OCI-LY1 (cell line): Measurements from ENCODE around the gene TTC33.

Source experiments
- H2AFZ ChIP-seq: fragments of 200-600 bp; sonication (generic), shearing (Covaris generic); 2 replicates; pipeline ENCODE4 v1.6.0; 2014; ENCODE audit warnings: antibody characterized with exemption, mild to moderate bottlenecking, low read length
- H3F3A ChIP-seq: fragments of 200-600 bp; sonication (generic), shearing (Covaris generic); 2 replicates; pipeline ENCODE4 v1.6.0; 2014; ENCODE audit warnings: mild to moderate bottlenecking, antibody characterized with exemption, low read length, moderate library complexity; ENCODE audit not compliant: insufficient read depth
- H3K27ac ChIP-seq: fragments of 200-600 bp; sonication (generic); 2 replicates; pipeline ENCODE4 v1.5.1; 2014; ENCODE audit warnings: low read length, mixed run types, mild to moderate bottlenecking, low read depth; ENCODE audit not compliant: poor library complexity, severe bottlenecking
- H3K27me3 ChIP-seq: fragments of 200-600 bp; sonication (generic); 2 replicates; pipeline ENCODE4 v1.6.0; 2014; ENCODE audit warnings: antibody characterized with exemption, mild to moderate bottlenecking, low read length, moderate library complexity; ENCODE audit not compliant: insufficient read depth
- H3K36me3 ChIP-seq: fragments of 200-600 bp; sonication (generic); 2 replicates; pipeline ENCODE4 v1.6.1; 2014; ENCODE audit warnings: mild to moderate bottlenecking, antibody characterized with exemption, low read length, moderate library complexity, mixed read lengths; ENCODE audit not compliant: insufficient read depth
- H3K4me1 ChIP-seq: fragments of 200-600 bp; sonication (generic); 2 replicates; pipeline ENCODE4 v1.5.1; 2014; ENCODE audit warnings: mild to moderate bottlenecking, low read length, moderate library complexity; ENCODE audit not compliant: insufficient read depth, severe bottlenecking
- H3K4me2 ChIP-seq: fragments of 200-600 bp; sonication (generic), shearing (Covaris generic); 2 replicates; pipeline ENCODE4 v1.6.1; 2014; ENCODE audit warnings: low read length
- H3K4me3 ChIP-seq: fragments of 200-600 bp; sonication (generic); 2 replicates; pipeline ENCODE4 v1.5.1; 2014; ENCODE audit warnings: low read length, low read depth, mild to moderate bottlenecking, mixed read lengths; ENCODE audit not compliant: poor library complexity, severe bottlenecking
- H3K79me2 ChIP-seq: fragments of 200-600 bp; shearing (Covaris generic); 2 replicates; pipeline ENCODE4 v1.6.1; 2016; ENCODE audit warnings: mixed run types, low read length, mixed read lengths; ENCODE audit not compliant: insufficient read depth
- H3K9ac ChIP-seq: fragments of 200-600 bp; sonication (generic), shearing (Covaris generic); 2 replicates; pipeline ENCODE4 v1.6.1; 2014; ENCODE audit warnings: mild to moderate bottlenecking, low read length, mixed read lengths
- H3K9me2 ChIP-seq: fragments of 200-600 bp; sonication (generic), shearing (Covaris generic); 2 replicates; pipeline ENCODE4 v1.6.1; 2014; ENCODE audit warnings: low read depth, mild to moderate bottlenecking, low read length, mixed read lengths
- H3K9me3 ChIP-seq: fragments of 200-600 bp; shearing (Covaris generic); 2 replicates; pipeline ENCODE4 v1.6.1; 2014; ENCODE audit warnings: low read length, mixed read lengths
- H4K20me1 ChIP-seq: fragments of 200-600 bp; sonication (generic), shearing (Covaris generic); 2 replicates; pipeline ENCODE4 v1.6.0; 2016; ENCODE audit warnings: mild to moderate bottlenecking, low read length; ENCODE audit not compliant: insufficient read depth
- EZH2 ChIP-seq: fragments of 200-600 bp; sonication (generic), shearing (Covaris generic); IDR thresholded peaks from 2 replicates; pipeline ENCODE4 v1.8.0; 2017; ENCODE audit warnings: borderline replicate concordance, mixed run types, mild to moderate bottlenecking, antibody characterized with exemption, low read length, moderate library complexity, mixed read lengths
- TF ChIP-seq, protein P1 (sequence below): fragments of 200-600 bp; sonication (generic), shearing (Covaris generic); IDR thresholded peaks from 2 replicates; pipeline ENCODE4 v1.5.1; 2017; ENCODE audit warnings: mild to moderate bottlenecking, antibody characterized with exemption, low read length, moderate library complexity, mixed read lengths

TTC33 gene

DNA sequence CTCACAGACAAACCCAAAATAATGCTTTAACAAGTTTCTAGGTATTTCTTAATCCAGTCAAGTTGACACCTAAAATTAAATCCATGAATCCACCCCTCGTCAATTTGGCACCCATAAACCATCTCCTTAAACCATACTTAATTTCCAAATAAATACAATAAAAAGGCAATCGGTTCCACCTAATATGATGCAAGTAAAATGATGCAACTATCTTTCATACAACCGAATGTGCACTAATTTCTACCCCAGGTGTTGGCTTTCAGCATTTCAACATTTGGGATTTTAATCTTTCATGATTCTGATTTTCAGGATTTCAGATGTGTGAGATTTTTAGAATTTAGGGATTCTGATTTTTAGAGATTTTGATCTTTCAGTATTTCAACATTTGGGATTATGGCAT lies 25.1 kb upstream of the TTC33 start:
- Histone ChIP-seq H3K9me3 (no peaks in the 10 kb centered on the region), H3K9ac (no peak overlapping the region), H3K27ac (no peak overlapping the region), H3F3A (no peaks in the 10 kb centered on the region), H3K36me3 (peaks cover 10% of the 10 kb centered on the region; the same call in 1 of the 2 replicates), H3K4me2 (no peak overlapping the region), H3K4me1 (no peaks in the 10 kb centered on the region), H3K27me3 (no peaks in the 10 kb centered on the region), H2AFZ (no peak overlapping the region), H3K4me3 (no peak overlapping the region), H3K79me2 (peaks cover 76% of the 10 kb centered on the region), H3K9me2 (no peaks in the 10 kb centered on the region), H4K20me1 (no peaks in the 10 kb centered on the region)
- TF ChIP-seq, protein P1, sequence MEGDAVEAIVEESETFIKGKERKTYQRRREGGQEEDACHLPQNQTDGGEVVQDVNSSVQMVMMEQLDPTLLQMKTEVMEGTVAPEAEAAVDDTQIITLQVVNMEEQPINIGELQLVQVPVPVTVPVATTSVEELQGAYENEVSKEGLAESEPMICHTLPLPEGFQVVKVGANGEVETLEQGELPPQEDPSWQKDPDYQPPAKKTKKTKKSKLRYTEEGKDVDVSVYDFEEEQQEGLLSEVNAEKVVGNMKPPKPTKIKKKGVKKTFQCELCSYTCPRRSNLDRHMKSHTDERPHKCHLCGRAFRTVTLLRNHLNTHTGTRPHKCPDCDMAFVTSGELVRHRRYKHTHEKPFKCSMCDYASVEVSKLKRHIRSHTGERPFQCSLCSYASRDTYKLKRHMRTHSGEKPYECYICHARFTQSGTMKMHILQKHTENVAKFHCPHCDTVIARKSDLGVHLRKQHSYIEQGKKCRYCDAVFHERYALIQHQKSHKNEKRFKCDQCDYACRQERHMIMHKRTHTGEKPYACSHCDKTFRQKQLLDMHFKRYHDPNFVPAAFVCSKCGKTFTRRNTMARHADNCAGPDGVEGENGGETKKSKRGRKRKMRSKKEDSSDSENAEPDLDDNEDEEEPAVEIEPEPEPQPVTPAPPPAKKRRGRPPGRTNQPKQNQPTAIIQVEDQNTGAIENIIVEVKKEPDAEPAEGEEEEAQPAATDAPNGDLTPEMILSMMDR: no peak
- TF ChIP-seq EZH2: no peak

DNA sequence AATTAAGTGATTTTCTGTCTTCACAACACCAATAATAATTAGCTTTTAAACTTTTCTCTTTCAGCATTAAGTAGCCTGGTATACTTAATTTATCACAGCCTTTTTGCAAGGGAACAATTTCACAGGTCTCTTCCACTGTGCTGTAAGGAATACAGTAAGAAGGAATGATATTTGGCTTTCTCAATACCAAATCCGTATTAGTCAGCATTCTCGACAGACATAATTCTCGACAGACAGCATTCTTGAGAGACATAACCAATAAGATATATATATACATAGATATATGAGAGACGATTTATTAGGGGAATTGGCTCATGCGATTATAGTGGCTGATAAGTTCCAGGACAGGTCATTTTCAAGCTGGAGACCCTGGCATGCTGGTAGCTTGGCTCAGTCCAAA lies 24.4 kb upstream of the TTC33 start:
- no peaks in the 10 kb centered on the region for H3K27me3 ChIP-seq
- TF ChIP-seq, protein P1: no peak
- TF ChIP-seq EZH2: no peak
- H3K9ac ChIP-seq: no peak overlapping the region
- H3K9me2 ChIP-seq: no peaks in the 10 kb centered on the region
- no peak overlapping the region for H2AFZ ChIP-seq
- H3F3A ChIP-seq: no peaks in the 10 kb centered on the region
- H3K4me2 ChIP-seq: no peak overlapping the region
- no peak overlapping the region for H3K27ac ChIP-seq
- H3K9me3 ChIP-seq: no peaks in the 10 kb centered on the region
- H3K36me3 ChIP-seq: peaks cover 17% of the 10 kb centered on the region; the same call in 1 of the 2 replicates
- peaks cover 71% of the 10 kb centered on the region for H3K79me2 ChIP-seq
- no peaks in the 10 kb centered on the region for H4K20me1 ChIP-seq
- H3K4me3 ChIP-seq: no peak overlapping the region
- no peaks in the 10 kb centered on the region for H3K4me1 ChIP-seq

DNA sequence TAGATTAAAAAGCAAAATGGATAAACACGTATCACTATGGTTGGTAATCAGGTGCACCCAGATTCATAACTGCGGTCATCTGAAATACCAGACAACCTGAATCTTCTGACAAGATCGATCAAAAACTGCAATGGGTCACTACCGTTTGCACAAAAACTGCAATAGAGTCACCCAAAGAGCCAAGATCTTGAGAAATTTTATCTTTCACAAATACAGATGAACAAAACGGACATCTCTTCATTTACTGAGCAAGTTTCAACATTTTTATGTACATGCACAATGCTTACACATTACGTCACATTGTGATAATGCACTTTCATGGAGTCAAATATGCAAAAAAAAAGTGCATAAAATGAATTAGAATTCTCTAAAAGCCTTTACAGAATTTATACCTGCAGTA lies 23.8 kb upstream of the TTC33 start:
- H3K79me2 ChIP-seq: peaks cover 64% of the 10 kb centered on the region
- H3K9me2 ChIP-seq: no peaks in the 10 kb centered on the region
- no peaks in the 10 kb centered on the region for H3F3A ChIP-seq
- H2AFZ ChIP-seq: no peak overlapping the region
- H3K9me3 ChIP-seq: no peaks in the 10 kb centered on the region
- no peaks in the 10 kb centered on the region for H3K4me1 ChIP-seq
- no peak overlapping the region for H3K4me2 ChIP-seq
- H3K27me3 ChIP-seq: no peaks in the 10 kb centered on the region
- H3K9ac ChIP-seq: no peak overlapping the region
- no peak for TF ChIP-seq EZH2
- TF ChIP-seq, protein P1: no peak
- H3K4me3 ChIP-seq: no peak overlapping the region
- H3K27ac ChIP-seq: no peak overlapping the region
- no peaks in the 10 kb centered on the region for H4K20me1 ChIP-seq
- peaks cover 19% of the 10 kb centered on the region; the same call in 1 of the 2 replicates for H3K36me3 ChIP-seq
